Mesothelial cell of epicardium (in vitro differentiated cells): ENCODE results near the gene GPC6. TPM values are rescaled to one million over a fixed set of nuclear protein-coding genes. Genes with fewer than 3 reads are reported as not detected.

Experiments used
- DNase-seq, 2 experiments: peaks; one replicate each; pipeline ENCODE4 v3.0.0; 2021; ENCODE audit warnings: low spot score in 2 of 2; ENCODE audit not compliant: unreplicated experiment in 2 of 2
- H3K27ac Mint-ChIP-seq: 2 replicates; pipeline ENCODE4 v1.8.0; 2021; ENCODE audit warnings: mixed read lengths
- H3K27me3 Mint-ChIP-seq: 2 replicates; pipeline ENCODE4 v1.8.0; 2021; ENCODE audit warnings: low read depth, mixed read lengths
- H3K36me3 Mint-ChIP-seq: 2 replicates; pipeline ENCODE4 v1.8.0; 2021; ENCODE audit warnings: mixed read lengths
- H3K4me1 Mint-ChIP-seq: 2 replicates; pipeline ENCODE4 v1.8.0; 2021; ENCODE audit warnings: mixed read lengths
- H3K4me3 Mint-ChIP-seq: 2 replicates; pipeline ENCODE4 v1.8.0; 2021; ENCODE audit warnings: mild to moderate bottlenecking, moderate library complexity, mixed read lengths
- H3K9me3 Mint-ChIP-seq: 2 replicates; pipeline ENCODE4 v1.8.0; 2021; ENCODE audit warnings: mixed read lengths
- total RNA-seq: library from RNA; stranded (reverse); gene quantifications from 3 replicates; pipeline ENCODE4 v1.2.1, GENCODE V29; 2021
- TF ChIP-seq, protein P1 (sequence below): fragments of 200-600 bp; sonication (generic); IDR thresholded peaks from one replicate; pipeline ENCODE4 v1.5.0; 2021; ENCODE audit warnings: antibody characterized with exemption; ENCODE audit not compliant: unreplicated experiment

GPC6 gene
- total RNA-seq, 1 donor from 2014 or later, result 112 TPM

DNA sequence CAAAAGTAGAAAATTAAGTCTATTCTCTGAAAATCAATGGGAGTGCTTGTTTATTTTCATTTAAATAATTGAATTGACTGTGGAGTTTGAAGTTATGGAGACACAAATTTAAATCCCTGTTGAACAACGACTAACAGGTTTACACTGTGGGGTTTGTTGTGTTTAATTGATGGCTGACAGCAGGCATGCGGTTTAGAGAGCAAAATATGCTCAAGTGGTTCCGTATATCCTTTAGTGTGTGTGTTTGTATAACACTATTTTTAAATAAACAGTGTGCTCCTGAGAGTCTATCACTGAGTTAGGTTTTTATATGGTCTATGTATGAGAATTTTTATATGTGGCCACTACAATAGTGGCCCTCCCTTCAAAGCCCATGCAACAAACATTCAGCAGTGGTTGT is 332.0 kb downstream of the GPC6 start:
- no peaks in the 10 kb centered on the region for H3K36me3 Mint-ChIP-seq
- H3K4me3 Mint-ChIP-seq, result no peak overlapping the region
- H3K4me1 Mint-ChIP-seq, result peaks cover 37% of the 10 kb centered on the region

DNA sequence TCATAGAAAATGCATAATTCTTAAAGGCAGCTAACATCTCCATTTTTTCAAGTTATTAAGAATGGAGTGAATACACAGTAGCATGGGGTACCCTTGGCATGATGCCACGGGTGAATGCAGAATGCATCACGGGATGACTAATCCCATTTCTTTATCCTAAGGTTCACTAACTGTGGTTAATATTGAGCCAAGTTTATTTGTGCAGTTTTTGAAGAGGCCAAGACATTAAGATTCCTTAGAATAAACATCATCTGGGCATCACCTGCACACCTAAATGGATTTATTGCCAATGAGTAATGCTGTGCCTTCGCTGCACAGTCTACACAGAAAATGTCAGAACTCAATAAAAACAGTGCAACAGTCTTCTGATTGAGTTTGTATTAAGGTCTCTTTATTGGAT is 333.1 kb downstream of the GPC6 start:
- no peaks in the 10 kb centered on the region for H3K9me3 Mint-ChIP-seq
- TF ChIP-seq, protein P1, sequence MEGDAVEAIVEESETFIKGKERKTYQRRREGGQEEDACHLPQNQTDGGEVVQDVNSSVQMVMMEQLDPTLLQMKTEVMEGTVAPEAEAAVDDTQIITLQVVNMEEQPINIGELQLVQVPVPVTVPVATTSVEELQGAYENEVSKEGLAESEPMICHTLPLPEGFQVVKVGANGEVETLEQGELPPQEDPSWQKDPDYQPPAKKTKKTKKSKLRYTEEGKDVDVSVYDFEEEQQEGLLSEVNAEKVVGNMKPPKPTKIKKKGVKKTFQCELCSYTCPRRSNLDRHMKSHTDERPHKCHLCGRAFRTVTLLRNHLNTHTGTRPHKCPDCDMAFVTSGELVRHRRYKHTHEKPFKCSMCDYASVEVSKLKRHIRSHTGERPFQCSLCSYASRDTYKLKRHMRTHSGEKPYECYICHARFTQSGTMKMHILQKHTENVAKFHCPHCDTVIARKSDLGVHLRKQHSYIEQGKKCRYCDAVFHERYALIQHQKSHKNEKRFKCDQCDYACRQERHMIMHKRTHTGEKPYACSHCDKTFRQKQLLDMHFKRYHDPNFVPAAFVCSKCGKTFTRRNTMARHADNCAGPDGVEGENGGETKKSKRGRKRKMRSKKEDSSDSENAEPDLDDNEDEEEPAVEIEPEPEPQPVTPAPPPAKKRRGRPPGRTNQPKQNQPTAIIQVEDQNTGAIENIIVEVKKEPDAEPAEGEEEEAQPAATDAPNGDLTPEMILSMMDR, result no peak
- no peaks in the 10 kb centered on the region for H3K27me3 Mint-ChIP-seq
- DNase-seq, result no peak
- peaks cover 32% of the 10 kb centered on the region for H3K4me1 Mint-ChIP-seq
- H3K27ac Mint-ChIP-seq, result no peak overlapping the region
- H3K4me3 Mint-ChIP-seq, result no peak overlapping the region
- H3K36me3 Mint-ChIP-seq, result no peaks in the 10 kb centered on the region

More for the DNA sequence above, 332.0 kb downstream of the GPC6 start:
- no peaks in the 10 kb centered on the region for H3K27me3 Mint-ChIP-seq
- TF ChIP-seq, protein P1, result no peak
- no peak for DNase-seq
- H3K27ac Mint-ChIP-seq, result no peak overlapping the region
- no peaks in the 10 kb centered on the region for H3K9me3 Mint-ChIP-seq

DNA sequence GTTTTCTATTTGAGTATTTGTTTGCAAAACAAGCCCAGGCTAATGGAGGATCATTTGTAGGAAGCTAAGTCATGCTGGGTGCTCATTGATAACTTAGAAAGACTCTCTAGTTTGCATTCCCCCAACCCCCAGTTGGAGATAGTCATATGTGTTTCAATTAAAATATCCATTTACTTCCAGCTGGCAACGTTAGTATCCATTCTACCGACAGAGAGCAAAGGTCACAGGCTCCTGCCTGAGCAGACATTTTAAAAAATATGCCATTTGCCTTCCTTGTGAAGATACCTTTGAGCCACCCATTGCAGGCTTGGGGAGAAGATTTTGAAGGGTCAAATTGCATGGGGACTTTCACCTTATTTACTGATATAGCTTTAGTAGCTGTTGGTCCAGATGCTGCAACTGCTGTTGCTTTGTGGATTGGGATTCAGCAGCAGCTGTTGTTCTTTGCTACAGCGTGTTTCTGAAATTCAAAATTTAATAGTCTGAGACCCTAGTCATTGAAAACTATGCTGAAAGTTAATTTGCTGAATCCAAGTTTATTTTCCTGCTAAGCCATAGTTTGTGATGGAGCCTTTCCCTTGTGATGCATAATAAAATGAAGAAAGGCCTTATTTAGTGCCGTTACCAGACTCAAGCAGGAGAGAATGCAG is 335.1 kb downstream of the GPC6 start:
- H3K27ac Mint-ChIP-seq, result no peak overlapping the region
- H3K4me3 Mint-ChIP-seq, result no peak overlapping the region
- no peaks in the 10 kb centered on the region for H3K9me3 Mint-ChIP-seq
- no peaks in the 10 kb centered on the region for H3K36me3 Mint-ChIP-seq
- no peak for DNase-seq
- TF ChIP-seq, protein P1, result no peak
- H3K4me1 Mint-ChIP-seq, result peaks cover 17% of the 10 kb centered on the region
- H3K27me3 Mint-ChIP-seq, result no peaks in the 10 kb centered on the region

DNA sequence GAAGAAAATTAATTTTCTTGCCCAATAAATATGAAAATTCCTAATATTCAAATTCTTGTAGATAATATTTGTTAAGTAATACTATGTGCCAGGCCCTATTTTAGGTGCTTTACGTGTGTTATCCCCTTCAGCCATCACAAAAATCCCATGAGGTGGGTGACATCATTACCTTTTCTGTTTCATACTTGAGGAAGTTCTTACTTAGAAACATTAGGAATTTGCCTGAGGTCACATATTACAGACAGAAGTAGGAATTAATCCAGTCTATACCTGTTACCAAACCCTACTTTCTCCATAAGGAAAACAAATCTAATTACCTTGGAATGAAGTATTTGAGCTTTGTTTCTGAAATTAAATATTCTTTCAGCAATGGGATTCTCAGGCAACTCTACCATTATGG is 336.1 kb downstream of the GPC6 start:
- DNase-seq, result no peak
- H3K4me1 Mint-ChIP-seq, result peaks cover 17% of the 10 kb centered on the region
- no peak overlapping the region for H3K27ac Mint-ChIP-seq
- H3K36me3 Mint-ChIP-seq, result no peaks in the 10 kb centered on the region
- TF ChIP-seq, protein P1, result no peak
- no peaks in the 10 kb centered on the region for H3K9me3 Mint-ChIP-seq
- H3K4me3 Mint-ChIP-seq, result no peak overlapping the region
- no peaks in the 10 kb centered on the region for H3K27me3 Mint-ChIP-seq

DNA sequence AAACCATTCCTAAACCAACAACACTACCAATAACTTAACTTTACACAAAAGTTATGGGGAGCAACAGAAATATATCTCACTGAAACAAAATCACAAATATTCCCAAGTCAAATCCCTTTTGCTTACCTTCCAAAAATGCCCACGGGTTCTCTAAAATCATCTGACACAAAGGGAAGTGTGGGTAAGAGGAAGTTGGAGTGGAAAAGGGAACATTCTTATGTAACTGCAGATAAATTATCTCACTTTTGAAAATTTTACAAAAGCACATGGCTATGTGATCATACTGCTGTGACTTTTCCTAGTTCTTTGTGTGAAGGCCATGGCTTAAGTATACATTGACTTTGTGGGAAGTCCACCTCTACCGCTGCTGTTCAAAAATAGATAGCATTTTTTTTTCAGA is 350.5 kb downstream of the GPC6 start:
- Mint-ChIP-seq H3K4me3 (no peak overlapping the region), H3K4me1 (no peaks in the 10 kb centered on the region), H3K9me3 (peaks cover 20% of the 10 kb centered on the region), H3K27ac (no peak overlapping the region), H3K36me3 (peaks cover 4% of the 10 kb centered on the region), H3K27me3 (no peaks in the 10 kb centered on the region)
- TF ChIP-seq, protein P1, result no peak
- DNase-seq, result no peak

DNA sequence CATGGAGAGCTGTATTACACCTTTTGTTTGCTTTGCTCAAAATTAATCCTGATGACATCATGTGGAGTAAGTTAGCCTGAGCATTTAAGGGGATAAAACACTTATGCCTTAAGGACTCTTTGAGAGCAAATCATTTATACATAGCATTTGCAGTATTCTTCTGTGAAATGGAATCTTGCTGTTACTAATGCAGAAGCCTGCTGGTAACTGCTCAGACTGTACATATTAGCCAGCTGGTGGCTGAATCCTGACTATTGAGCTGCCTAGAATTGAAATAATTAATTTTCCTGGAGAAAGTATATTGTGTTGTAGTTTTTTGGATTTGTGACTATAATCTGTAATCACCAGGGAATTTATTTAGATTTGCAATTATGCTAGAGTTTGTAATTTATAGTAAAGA is 363.2 kb downstream of the GPC6 start:
- DNase-seq, result no peak
- peaks cover 14% of the 10 kb centered on the region for H3K9me3 Mint-ChIP-seq
- no peaks in the 10 kb centered on the region for H3K4me1 Mint-ChIP-seq
- no peak overlapping the region for H3K27ac Mint-ChIP-seq
- H3K27me3 Mint-ChIP-seq, result no peaks in the 10 kb centered on the region
- TF ChIP-seq, protein P1, result no peak
- H3K4me3 Mint-ChIP-seq, result no peak overlapping the region
- H3K36me3 Mint-ChIP-seq, result peaks cover 1% of the 10 kb centered on the region
